ENCODE measurements around the gene MAST2.
A peak's percentile ranks its signal among the peaks of the same experiment; 100 is the strongest.
"Not testable (repeated sequence)": the region's sequence is repeated elsewhere in the genome, so short reads cannot be mapped to it uniquely, and the experiment has no call there.

The MAST2 gene

DNA sequence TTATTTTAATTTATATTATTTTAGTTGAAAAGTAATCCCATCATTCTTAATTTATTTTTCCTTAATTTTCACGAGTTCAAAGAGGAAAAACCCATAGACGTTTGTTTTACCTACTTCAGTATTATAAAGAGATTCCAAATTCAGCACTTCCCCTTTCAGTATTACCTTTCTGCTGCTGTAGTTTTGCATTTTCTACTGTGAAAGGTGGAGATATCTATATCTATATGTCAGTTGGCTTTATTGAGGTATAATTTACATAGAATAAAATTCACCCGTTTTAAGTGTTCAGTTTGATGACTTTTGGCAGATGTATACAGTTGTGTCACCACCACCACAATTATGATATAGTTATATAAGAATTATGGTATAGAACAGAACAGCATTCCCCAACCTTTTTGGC lies 33.0 kb downstream of the MAST2 start:
- Mint-ChIP-seq H3K36me3 (peaks cover 21% of the 10 kb centered on the region), H3K27ac (no peak overlapping the region), H3K9me3 (no peaks in the 10 kb centered on the region), H3K4me3 (no peak overlapping the region), H3K4me1 (no peaks in the 10 kb centered on the region)
- DNase-seq (ENCODE audit: low spot score in 2 of 2): no peak
- ATAC-seq: no peak

DNA sequence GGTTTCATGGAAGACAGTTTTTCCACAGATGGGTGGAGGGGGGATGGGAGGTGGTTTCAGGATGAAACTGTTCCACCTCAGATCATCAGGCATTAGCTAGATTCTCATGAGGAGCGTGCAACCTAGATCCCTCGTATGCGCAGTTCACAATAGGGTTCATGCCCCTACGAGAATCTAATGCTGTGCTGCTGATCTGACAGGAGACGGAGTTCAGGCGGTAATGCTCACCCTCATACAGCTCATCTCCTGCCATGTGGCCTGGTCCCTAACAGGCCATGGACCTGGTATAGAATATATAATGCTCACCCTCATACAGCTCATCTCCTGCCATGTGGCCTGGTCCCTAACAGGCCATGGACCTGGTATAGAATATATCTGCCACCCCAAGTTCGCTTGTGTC lies 33.4 kb downstream of the MAST2 start:
- H3K4me3 Mint-ChIP-seq; H3K4me1 Mint-ChIP-seq; H3K9me3 Mint-ChIP-seq; H3K27ac Mint-ChIP-seq; DNase-seq (ENCODE audit: low spot score in 2 of 2); ATAC-seq: not testable (repeated sequence)
- peaks cover 17% of the 10 kb centered on the region for H3K36me3 Mint-ChIP-seq

DNA sequence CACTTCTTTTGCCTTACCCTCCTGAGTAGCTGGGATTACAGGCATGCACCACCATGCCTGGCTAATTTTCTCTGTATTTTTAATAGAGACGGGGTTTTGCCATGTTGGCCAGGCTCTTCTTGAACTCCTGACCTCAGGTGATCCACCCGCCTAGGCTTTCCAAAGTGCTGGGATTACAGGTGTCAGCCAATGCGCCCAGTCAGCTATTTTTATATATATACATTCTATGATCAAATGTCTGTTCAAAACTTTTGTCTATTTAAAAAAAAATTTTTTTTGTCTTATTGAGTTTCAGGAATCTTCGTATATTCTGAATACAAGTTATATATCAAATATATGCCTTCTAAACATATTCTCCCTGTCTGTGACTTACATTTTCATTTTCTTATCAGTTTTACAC lies 34.9 kb downstream of the MAST2 start:
- not testable (repeated sequence) for H3K4me1 Mint-ChIP-seq; H3K4me3 Mint-ChIP-seq; ATAC-seq; DNase-seq (ENCODE audit: low spot score in 2 of 2); H3K36me3 Mint-ChIP-seq; H3K27ac Mint-ChIP-seq; H3K9me3 Mint-ChIP-seq

GRCh38 chr1:45840704-45841103 lies 37.3 kb downstream of the MAST2 start:
- H3K36me3 Mint-ChIP-seq: no peaks in the 10 kb centered on the region
- H3K27ac Mint-ChIP-seq: no peak overlapping the region
- H3K4me3 Mint-ChIP-seq: no peak overlapping the region
- no peaks in the 10 kb centered on the region for H3K9me3 Mint-ChIP-seq
- H3K4me1 Mint-ChIP-seq: peaks cover 10% of the 10 kb centered on the region
- ATAC-seq (no peak), DNase-seq (ENCODE audit: low spot score in 2 of 2) (no peak)

GRCh38 chr1:45842786-45843185 lies 39.4 kb downstream of the MAST2 start:
- peak; percentile 83 for ATAC-seq
- Mint-ChIP-seq H3K9me3 (no peaks in the 10 kb centered on the region), H3K36me3 (no peaks in the 10 kb centered on the region), H3K4me3 (no peak overlapping the region), H3K27ac (peak overlapping the region; percentile 30), H3K4me1 (peaks cover 10% of the 10 kb centered on the region)
- DNase-seq (ENCODE audit: low spot score in 2 of 2): no peak

- ATAC-seq (no peak), DNase-seq (ENCODE audit: low spot score in 2 of 2) (no peak)
- no peaks in the 10 kb centered on the region for H3K36me3 Mint-ChIP-seq
- H3K9me3 Mint-ChIP-seq: peaks cover 1% of the 10 kb centered on the region
- H3K27ac Mint-ChIP-seq: peak overlapping the region; percentile 30
- H3K4me1 Mint-ChIP-seq: peaks cover 10% of the 10 kb centered on the region
- H3K4me3 Mint-ChIP-seq: peak overlapping the region; percentile 0
Observed at GRCh38 chr1:45843474-45843905, 40.1 kb downstream of the MAST2 start.

DNA sequence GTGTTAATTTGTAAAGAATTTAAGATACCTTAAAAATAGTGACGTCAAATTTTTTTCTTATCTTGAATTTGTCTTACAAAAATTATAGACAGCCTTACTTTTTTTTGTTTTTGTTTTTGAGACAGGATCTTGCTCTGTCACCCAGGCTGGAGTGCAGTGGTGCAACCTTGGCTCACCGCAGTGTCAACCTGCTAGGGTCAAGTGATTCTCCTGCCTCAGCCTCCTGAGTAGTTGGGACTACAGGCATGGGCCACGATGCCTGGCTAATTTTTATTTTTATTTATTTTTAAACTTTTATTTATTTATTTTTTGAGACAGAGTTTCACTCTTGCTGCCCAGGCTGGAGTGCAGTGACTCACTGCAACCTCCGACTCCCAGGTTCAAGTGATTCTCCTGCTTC lies 40.6 kb downstream of the MAST2 start:
- H3K4me3 Mint-ChIP-seq; H3K27ac Mint-ChIP-seq; H3K36me3 Mint-ChIP-seq; H3K9me3 Mint-ChIP-seq; ATAC-seq; DNase-seq (ENCODE audit: low spot score in 2 of 2); H3K4me1 Mint-ChIP-seq: not testable (repeated sequence)

DNA sequence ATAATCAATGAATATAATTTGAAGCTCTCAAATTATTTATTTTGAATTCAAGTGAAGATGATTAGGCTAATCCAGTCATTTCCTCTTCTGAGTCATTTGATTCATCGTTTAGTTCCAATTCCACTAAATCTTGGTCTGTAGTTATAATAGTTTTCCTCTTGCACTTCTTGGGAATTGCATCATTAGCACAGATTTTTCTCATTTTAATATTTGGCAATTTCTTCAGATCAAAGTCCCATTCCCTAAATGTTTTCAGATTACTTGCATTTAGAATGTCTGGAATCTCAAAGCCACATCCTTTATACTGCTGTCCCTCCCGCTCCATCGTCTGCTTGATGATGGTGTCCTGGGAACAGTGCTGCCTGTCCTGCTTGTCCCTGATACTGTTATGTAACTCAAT lies 43.5 kb downstream of the MAST2 start:
- H3K36me3 Mint-ChIP-seq: no peaks in the 10 kb centered on the region
- no peak overlapping the region for H3K27ac Mint-ChIP-seq
- ATAC-seq: no peak
- peaks cover 10% of the 10 kb centered on the region for H3K4me1 Mint-ChIP-seq
- no peak overlapping the region for H3K4me3 Mint-ChIP-seq
- DNase-seq (ENCODE audit: low spot score in 2 of 2): no peak
- H3K9me3 Mint-ChIP-seq: peaks cover 12% of the 10 kb centered on the region

DNA sequence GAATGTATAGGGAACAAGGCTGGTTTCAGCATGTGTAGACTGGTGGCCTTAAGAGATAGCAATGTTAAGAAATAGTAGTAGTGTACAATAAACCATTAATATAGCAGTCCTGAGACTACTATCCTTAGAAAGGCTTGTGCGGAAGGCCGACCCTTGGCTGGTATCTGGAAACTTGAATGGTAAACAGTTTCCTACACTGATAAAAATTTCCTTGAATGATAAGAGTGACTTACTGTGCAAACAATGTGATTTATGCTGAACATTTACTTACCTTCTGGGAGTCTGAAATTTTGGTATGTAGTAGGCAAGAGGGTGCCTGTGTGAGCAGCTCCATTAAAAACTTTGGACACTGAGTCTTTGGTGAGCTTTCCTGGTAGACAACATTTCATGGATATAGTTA lies 44.7 kb downstream of the MAST2 start:
- H3K4me1 Mint-ChIP-seq: peaks cover 6% of the 10 kb centered on the region
- no peak overlapping the region for H3K27ac Mint-ChIP-seq
- H3K9me3 Mint-ChIP-seq: peaks cover 12% of the 10 kb centered on the region
- no peaks in the 10 kb centered on the region for H3K36me3 Mint-ChIP-seq
- ATAC-seq: no peak
- DNase-seq (ENCODE audit: low spot score in 2 of 2): no peak
- H3K4me3 Mint-ChIP-seq: no peak overlapping the region

DNA sequence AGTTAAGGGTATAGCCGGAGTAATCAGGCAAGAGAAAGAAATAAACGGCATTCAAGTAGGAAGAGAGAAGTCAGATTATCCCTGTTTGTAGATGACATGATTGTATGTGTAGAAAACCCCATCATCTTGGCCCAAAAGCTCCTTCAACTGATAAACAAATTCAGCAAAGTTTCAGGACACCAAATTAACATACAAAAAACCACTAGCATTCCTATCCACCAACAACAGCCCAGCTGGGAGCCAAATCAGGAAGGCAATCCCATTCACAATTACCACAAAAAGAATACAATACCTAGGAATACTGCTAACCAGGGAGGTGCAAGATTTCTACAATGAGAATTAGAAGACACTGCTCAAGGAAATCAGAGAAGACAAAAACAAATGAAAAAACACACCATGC lies 45.3 kb downstream of the MAST2 start:
- no peaks in the 10 kb centered on the region for H3K4me1 Mint-ChIP-seq
- peaks cover 12% of the 10 kb centered on the region for H3K9me3 Mint-ChIP-seq
- H3K27ac Mint-ChIP-seq: no peak overlapping the region
- DNase-seq (ENCODE audit: low spot score in 2 of 2) (no peak), ATAC-seq (no peak)
- no peak overlapping the region for H3K4me3 Mint-ChIP-seq
- H3K36me3 Mint-ChIP-seq: no peaks in the 10 kb centered on the region

DNA sequence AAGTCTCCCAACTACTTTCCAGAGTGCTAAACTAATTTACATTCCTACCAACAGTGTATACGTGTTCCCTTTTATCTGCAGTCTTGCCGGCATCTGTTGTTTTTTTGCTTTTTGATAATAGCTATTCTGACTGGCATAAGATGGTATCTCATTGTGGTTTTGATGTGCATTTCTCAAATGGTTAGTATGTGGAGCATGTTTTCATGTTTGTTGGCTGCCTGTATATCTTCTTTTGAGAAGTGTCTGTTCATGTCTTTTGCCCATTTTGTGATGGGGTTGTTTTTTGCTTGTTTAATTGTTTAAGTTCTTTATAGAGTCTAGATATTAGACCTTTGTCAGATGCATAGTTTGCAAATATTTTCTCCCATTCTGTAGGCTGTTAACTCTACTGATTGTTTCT lies 46.6 kb downstream of the MAST2 start:
- no peak overlapping the region for H3K4me3 Mint-ChIP-seq
- H3K4me1 Mint-ChIP-seq: no peaks in the 10 kb centered on the region
- H3K36me3 Mint-ChIP-seq: no peaks in the 10 kb centered on the region
- ATAC-seq (no peak), DNase-seq (ENCODE audit: low spot score in 2 of 2) (no peak)
- H3K27ac Mint-ChIP-seq: no peak overlapping the region
- H3K9me3 Mint-ChIP-seq: peaks cover 12% of the 10 kb centered on the region

DNA sequence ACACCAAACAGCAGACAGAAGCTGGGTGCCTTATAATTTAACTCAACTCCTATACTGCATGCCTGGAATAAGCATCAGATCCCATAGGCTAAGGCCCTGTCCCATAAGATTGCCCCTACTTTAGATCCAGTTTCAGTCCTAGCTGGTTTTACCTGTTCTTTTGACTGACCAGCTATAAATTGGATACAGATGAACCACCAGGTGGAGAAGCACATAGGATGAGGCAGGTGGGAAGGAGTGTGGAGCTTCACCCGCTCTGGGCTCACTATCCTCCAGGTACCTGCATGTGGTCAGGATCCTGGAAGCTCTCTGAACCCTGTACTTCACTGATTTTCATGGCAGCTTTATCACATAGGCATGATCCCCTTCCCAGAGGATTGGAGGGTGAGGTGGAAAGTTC lies 51.3 kb downstream of the MAST2 start:
- ATAC-seq (no peak), DNase-seq (ENCODE audit: low spot score in 2 of 2) (no peak)
- peaks cover 4% of the 10 kb centered on the region for H3K9me3 Mint-ChIP-seq
- H3K4me1 Mint-ChIP-seq: no peaks in the 10 kb centered on the region
- H3K27ac Mint-ChIP-seq: no peak overlapping the region
- H3K36me3 Mint-ChIP-seq: no peaks in the 10 kb centered on the region
- no peak overlapping the region for H3K4me3 Mint-ChIP-seq

- DNase-seq (ENCODE audit: low spot score in 2 of 2): no peak
- Mint-ChIP-seq H3K36me3 (no peaks in the 10 kb centered on the region), H3K27ac (no peak overlapping the region), H3K9me3 (no peaks in the 10 kb centered on the region), H3K4me3 (no peak overlapping the region), H3K4me1 (peaks cover 15% of the 10 kb centered on the region)
- no peak for ATAC-seq
Observed at GRCh38 chr1:45857101-45857700, 53.8 kb downstream of the MAST2 start.

DNA sequence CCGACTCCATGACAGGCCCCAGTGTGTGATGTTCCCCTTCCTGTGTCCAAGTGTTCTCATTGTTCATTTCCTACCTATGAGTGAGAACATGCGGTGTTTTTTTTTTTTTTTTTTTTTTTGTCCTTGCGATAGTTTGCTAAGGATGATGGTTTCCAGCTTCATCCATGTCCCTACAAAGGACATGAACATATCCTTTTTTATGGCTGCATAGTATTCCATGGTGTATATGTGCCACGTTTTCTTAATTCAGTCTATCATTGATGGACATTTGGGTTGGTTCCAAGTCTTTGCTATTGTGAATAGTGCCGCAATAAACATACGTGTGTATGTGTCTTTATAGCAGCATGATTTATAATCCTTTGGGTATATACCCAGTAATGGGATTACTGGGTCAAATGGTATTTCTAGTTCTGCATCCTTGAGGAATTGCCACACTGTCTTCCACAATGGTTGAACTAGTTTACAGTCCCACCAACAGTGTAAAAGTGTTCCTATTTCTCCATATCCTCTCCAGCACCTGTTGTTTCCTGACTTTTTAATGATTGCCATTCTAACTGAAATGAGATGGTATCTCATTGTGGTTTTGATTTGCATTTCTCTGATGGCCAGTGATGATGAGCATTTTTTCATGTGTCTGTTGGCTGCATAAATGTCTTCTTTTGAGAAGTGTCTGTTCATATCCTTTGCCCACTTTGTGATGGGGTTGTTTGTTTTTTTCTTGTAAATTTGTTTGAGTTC lies 54.5 kb downstream of the MAST2 start:
- not testable (repeated sequence) for DNase-seq (ENCODE audit: low spot score in 2 of 2); H3K36me3 Mint-ChIP-seq; H3K9me3 Mint-ChIP-seq; H3K27ac Mint-ChIP-seq; H3K4me3 Mint-ChIP-seq; ATAC-seq
- peaks cover 20% of the 10 kb centered on the region for H3K4me1 Mint-ChIP-seq

- Mint-ChIP-seq H3K9me3 (no peaks in the 10 kb centered on the region), H3K36me3 (no peaks in the 10 kb centered on the region), H3K27ac (no peak overlapping the region), H3K4me3 (no peak overlapping the region), H3K4me1 (peaks cover 20% of the 10 kb centered on the region)
- no peak for DNase-seq (ENCODE audit: low spot score in 2 of 2)
- ATAC-seq: no peak
Observed at GRCh38 chr1:45859221-45859620, 55.8 kb downstream of the MAST2 start.

DNA sequence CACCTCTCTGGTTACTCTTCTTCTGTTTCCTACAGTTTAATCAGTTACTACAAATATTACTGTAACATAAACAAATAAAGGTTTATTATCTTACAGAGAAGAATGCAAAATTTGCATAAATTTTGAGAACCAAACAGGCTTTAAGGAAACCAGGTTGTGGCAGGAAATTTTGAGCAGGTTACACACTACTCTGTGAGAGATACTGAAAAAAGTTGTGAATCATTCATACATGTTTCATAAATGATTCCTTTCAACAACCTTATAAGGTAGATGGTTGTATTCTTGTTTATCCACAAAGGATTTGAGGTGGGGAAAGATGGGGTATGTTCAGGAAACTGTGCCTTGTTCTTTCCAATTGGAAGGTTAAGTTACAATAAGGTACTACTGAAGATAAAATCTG lies 58.6 kb downstream of the MAST2 start:
- Mint-ChIP-seq H3K9me3 (no peaks in the 10 kb centered on the region), H3K36me3 (no peaks in the 10 kb centered on the region), H3K4me3 (no peak overlapping the region), H3K4me1 (peaks cover 20% of the 10 kb centered on the region), H3K27ac (peak overlapping the region; percentile 81)
- DNase-seq (ENCODE audit: low spot score in 2 of 2) (no peak), ATAC-seq (peak; percentile 81)

Measured in stimulated activated effector memory CD8-positive, alpha-beta T cell treated with anti-CD3 and anti-CD28 coated beads, Interleukin-12 subunit alpha, Interleukin-12 subunit beta, amount 100 ng/mL, for 72 hours (primary cell).